ENCODE results near the gene INPP5E. TPM values are rescaled to one million over a fixed set of nuclear protein-coding genes. Genes with fewer than 3 reads are reported as not detected.

The INPP5E gene
- total and polyA plus RNA-seq, 10 of the 15 experiments (the other 5 are each of a cell fraction or from before 2014, with no cell fraction given): 0.24 to 16.0 (median 5.3) TPM

DNA sequence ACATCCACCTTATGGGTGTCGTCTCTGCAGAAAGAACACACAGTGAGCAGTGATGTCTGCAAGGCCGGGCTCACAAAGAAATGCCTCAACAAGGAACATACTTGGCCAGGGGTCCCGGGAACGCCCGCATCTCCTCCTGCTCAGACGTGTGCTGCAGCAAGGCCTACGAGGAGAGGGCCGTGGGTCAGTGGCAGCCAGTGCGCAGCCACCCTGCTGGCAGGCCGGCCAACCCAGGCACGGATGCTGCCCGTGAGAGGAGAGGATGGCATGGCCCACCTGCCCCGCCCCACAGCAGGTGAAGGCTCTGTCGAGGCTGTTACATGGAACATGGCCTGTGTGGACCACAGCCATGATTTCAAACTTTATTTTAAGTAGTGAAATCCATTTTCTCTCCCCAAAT is 23.9 kb upstream of the INPP5E start:
- Histone ChIP-seq H3K4me3 (no peak overlapping the region), H3K27me3 (replicated peaks in 1 of 2; ENCODE audit: control insufficient read depth in 2 of 2, insufficient read depth in 2 of 2, low read length in 1 of 2) (no peaks in the 10 kb centered on the region), H3K4me2 (ENCODE audit: control insufficient read depth, insufficient read depth) (no peak overlapping the region), H3K9me3 (replicated peaks; ENCODE audit: control insufficient read depth, insufficient read depth, low read length) (no peaks in the 10 kb centered on the region), H3K27ac (ENCODE audit: control insufficient read depth, insufficient read depth) (no peak overlapping the region), H3K4me1 (ENCODE audit: control insufficient read depth, insufficient read depth, low read length) (no peaks in the 10 kb centered on the region), H3K9ac (ENCODE audit: control insufficient read depth, insufficient read depth, low read length) (no peak overlapping the region), H3K36me3 (ENCODE audit: control insufficient read depth in 2 of 2, insufficient read depth in 2 of 2, low read length in 1 of 2) (peaks cover 40 to 42% of the 10 kb centered on the region in 2 experiments), H2AFZ (ENCODE audit: control insufficient read depth, low read depth, low read length) (no peak overlapping the region), H3K79me2 (ENCODE audit: control insufficient read depth, insufficient read depth, low read length) (no peaks in the 10 kb centered on the region), H4K20me1 (ENCODE audit: control insufficient read depth, insufficient read depth) (no peaks in the 10 kb centered on the region)
- ATAC-seq (no peak), FAIRE-seq (no peak), DNase-seq (ENCODE audit: low read depth, low spot score) (no peak)
- no peak for TF ChIP-seq SREBF2 (IDR thresholded peaks at IDR 0.05; ENCODE audit: low read length)
- TF ChIP-seq FOS (IDR thresholded peaks at IDR 0.05; ENCODE audit: borderline replicate concordance, extremely low read depth, insufficient read length): no peak
- TF ChIP-seq, protein P1, sequence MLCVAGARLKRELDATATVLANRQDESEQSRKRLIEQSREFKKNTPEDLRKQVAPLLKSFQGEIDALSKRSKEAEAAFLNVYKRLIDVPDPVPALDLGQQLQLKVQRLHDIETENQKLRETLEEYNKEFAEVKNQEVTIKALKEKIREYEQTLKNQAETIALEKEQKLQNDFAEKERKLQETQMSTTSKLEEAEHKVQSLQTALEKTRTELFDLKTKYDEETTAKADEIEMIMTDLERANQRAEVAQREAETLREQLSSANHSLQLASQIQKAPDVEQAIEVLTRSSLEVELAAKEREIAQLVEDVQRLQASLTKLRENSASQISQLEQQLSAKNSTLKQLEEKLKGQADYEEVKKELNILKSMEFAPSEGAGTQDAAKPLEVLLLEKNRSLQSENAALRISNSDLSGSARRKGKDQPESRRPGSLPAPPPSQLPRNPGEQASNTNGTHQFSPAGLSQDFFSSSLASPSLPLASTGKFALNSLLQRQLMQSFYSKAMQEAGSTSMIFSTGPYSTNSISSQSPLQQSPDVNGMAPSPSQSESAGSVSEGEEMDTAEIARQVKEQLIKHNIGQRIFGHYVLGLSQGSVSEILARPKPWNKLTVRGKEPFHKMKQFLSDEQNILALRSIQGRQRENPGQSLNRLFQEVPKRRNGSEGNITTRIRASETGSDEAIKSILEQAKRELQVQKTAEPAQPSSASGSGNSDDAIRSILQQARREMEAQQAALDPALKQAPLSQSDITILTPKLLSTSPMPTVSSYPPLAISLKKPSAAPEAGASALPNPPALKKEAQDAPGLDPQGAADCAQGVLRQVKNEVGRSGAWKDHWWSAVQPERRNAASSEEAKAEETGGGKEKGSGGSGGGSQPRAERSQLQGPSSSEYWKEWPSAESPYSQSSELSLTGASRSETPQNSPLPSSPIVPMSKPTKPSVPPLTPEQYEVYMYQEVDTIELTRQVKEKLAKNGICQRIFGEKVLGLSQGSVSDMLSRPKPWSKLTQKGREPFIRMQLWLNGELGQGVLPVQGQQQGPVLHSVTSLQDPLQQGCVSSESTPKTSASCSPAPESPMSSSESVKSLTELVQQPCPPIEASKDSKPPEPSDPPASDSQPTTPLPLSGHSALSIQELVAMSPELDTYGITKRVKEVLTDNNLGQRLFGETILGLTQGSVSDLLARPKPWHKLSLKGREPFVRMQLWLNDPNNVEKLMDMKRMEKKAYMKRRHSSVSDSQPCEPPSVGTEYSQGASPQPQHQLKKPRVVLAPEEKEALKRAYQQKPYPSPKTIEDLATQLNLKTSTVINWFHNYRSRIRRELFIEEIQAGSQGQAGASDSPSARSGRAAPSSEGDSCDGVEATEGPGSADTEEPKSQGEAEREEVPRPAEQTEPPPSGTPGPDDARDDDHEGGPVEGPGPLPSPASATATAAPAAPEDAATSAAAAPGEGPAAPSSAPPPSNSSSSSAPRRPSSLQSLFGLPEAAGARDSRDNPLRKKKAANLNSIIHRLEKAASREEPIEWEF (IDR thresholded peaks at IDR 0.05; ENCODE audit: insufficient replicate concordance, low read depth, low read length): no peak
- TF ChIP-seq SMAD5 (IDR thresholded peaks at IDR 0.05; ENCODE audit: low read depth): no peak
- TF ChIP-seq PAX5 (IDR thresholded peaks at IDR 0.05; ENCODE audit: borderline replicate concordance, low read depth, low read length): no peak
- TF ChIP-seq NR2C1 (IDR thresholded peaks at IDR 0.05): no peak
- TF ChIP-seq MXI1 (IDR thresholded peaks at IDR 0.05; ENCODE audit: low read depth, low read length): no peak
- TF ChIP-seq SIX5 (IDR thresholded peaks at IDR 0.05; ENCODE audit: low read depth, low read length, severe bottlenecking): no peak
- no peak for TF ChIP-seq KAT2A (conservative IDR thresholded peaks at IDR 0.05; ENCODE audit: control insufficient read depth, low read depth, low read length)
- TF ChIP-seq, protein P2, sequence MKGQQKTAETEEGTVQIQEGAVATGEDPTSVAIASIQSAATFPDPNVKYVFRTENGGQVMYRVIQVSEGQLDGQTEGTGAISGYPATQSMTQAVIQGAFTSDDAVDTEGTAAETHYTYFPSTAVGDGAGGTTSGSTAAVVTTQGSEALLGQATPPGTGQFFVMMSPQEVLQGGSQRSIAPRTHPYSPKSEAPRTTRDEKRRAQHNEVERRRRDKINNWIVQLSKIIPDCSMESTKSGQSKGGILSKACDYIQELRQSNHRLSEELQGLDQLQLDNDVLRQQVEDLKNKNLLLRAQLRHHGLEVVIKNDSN (IDR thresholded peaks at IDR 0.05; ENCODE audit: borderline replicate concordance, extremely low read length, insufficient read depth, low read depth, low read length): no peak
- TF ChIP-seq BHLHE40 (IDR thresholded peaks at IDR 0.05; ENCODE audit: borderline replicate concordance in 1 of 2, low read depth in 2 of 2, low read length in 1 of 2): no peak
- no peak for TF ChIP-seq PAX8 (IDR thresholded peaks at IDR 0.05)
- no peak for TF ChIP-seq STAT3 (IDR thresholded peaks at IDR 0.05; ENCODE audit: low read depth, low read length)
- 89% methylated on average over 14 of the region's 14 CpGs for WGBS (ENCODE audit: insufficient coverage, insufficient replicate concordance, low lambda C conversion rate, missing lambda C conversion rate)
- RAD21 ChIA-PET (ENCODE audit: unreplicated experiment): no interaction called here
- CTCF ChIA-PET: no interaction called here
- in situ Hi-C loops (cut with MboI): no loop called here
- POLR2A ChIA-PET: no interaction called here
- SMC1A ChIA-PET (ENCODE audit: uncharacterized antibody, unreplicated experiment): no interaction called here
- no TSS peak for BruUV-seq (replicated peaks)
- intact Hi-C loops (cut with micrococcal nuclease; ENCODE audit: unreplicated experiment): no loop called here

Measured in GM12878 (cell line).